Measurements from ENCODE around the gene VPS13C. TPM values are rescaled to one million over a fixed set of nuclear protein-coding genes. Genes with fewer than 3 reads are reported as not detected.

The VPS13C gene
- total RNA-seq, 5 donors from 2014 or later (not counting 1 experiment from before 2014, with no cell fraction given): 84.4 to 136 (median 117) TPM

Other genes starting within 250 kb of the VPS13C start
- not detected for gene C2CD4A, start 6.5 kb upstream of the VPS13C start, total RNA-seq
- not detected for gene C2CD4B, start 104.8 kb upstream of the VPS13C start, total RNA-seq

Data from T-cell (primary cell).